AG04450 (cell line): ENCODE results near the gene RGL1. TPM values are rescaled to one million over a fixed set of nuclear protein-coding genes. Genes with fewer than 3 reads are reported as not detected.

Experiments
- CTCF ChIA-PET: fragments of 300-600, 350-600 bp; formaldehyde crosslinking; extraction: SDS; loops from one replicate; lab custom pipeline; 2022; ENCODE audit warnings: antibody characterized with exemption, inconsistent platforms; lab: Charles Lee
- POLR2A ChIA-PET: fragments of 350-600 bp; formaldehyde crosslinking; extraction: SDS; loops from one replicate; lab custom pipeline; 2021; ENCODE audit warnings: antibody characterized with exemption, inconsistent platforms; lab: Yijun Ruan, JAX
- DNase-seq: peaks from one replicate; pipeline ENCODE4 v3.0.0-alpha.2; 2011; ENCODE audit warnings: low read depth, low spot score
- H3K27ac ChIP-seq: one replicate; pipeline ENCODE4 v1.5.1; 2012; ENCODE audit warnings: low read depth, low read length, control low read depth
- H3K27me3 ChIP-seq: one replicate; pipeline ENCODE4 v1.6.0; 2012; ENCODE audit warnings: low read length; ENCODE audit not compliant: control insufficient read depth, insufficient read depth
- H3K4me3 ChIP-seq: 2 replicates; pipeline ENCODE4 v1.5.1; 2011; ENCODE audit warnings: mild to moderate bottlenecking, low read depth, low read length, control low read depth
- H3K9me3 ChIP-seq: 2 replicates; pipeline ENCODE4 v1.5.1; 2012; ENCODE audit warnings: low read length; ENCODE audit not compliant: control insufficient read depth, insufficient read depth
- CTCF ChIP-seq: IDR thresholded peaks from 2 replicates; pipeline ENCODE4 v1.5.1; 2011; ENCODE audit warnings: low read depth, low read length, control low read depth, inconsistent platforms
- polyA plus RNA-seq: library from polyadenylated mRNA; depleted of rRNA; stranded (reverse); fragments of >200 nt; gene quantifications from 2 replicates; pipeline ENCODE4 v1.2.3, GENCODE V29; 2011

RGL1 gene
- polyA plus RNA-seq, 1 experiment, result 11.1 TPM

GRCh38 chr1:183810756-183811544, 6.0 kb downstream of the RGL1 start:
- ChIA-PET CTCF (interaction anchor here (1.6 kb wide), 1 partner anchor 17 kb away, joined by 4 read pairs; no protein-coding TSS in a partner anchor), POLR2A (no interaction called here)
- TF ChIP-seq CTCF, result no peak
- Histone ChIP-seq H3K27me3 (no peaks in the 10 kb centered on the region), H3K9me3 (no peaks in the 10 kb centered on the region), H3K27ac (no peak overlapping the region), H3K4me3 (no peak overlapping the region)
- no peak for DNase-seq

- Histone ChIP-seq H3K27ac (no peak overlapping the region), H3K9me3 (no peaks in the 10 kb centered on the region), H3K4me3 (no peak overlapping the region), H3K27me3 (no peaks in the 10 kb centered on the region)
- DNase-seq, result no peak
- ChIA-PET CTCF (interaction anchor here (1.6 kb wide), 1 partner anchor 16 kb away, joined by 4 read pairs; no protein-coding TSS in a partner anchor), POLR2A (no interaction called here)
- TF ChIP-seq CTCF, result no peak
These were observed 7.2 kb downstream of the RGL1 start for GRCh38 chr1:183812128-183812527.

- H3K27me3 ChIP-seq, result no peaks in the 10 kb centered on the region
- ChIA-PET CTCF (interaction anchor here (0.6 kb wide), 1 partner anchor 128 kb away, joined by 3 read pairs; no protein-coding TSS in a partner anchor), POLR2A (interaction anchor here (0.6 kb wide), 1 partner anchor 212 kb away, joined by 3 read pairs; no protein-coding TSS in a partner anchor)
- H3K4me3 ChIP-seq, result no peak overlapping the region
- no peaks in the 10 kb centered on the region for H3K9me3 ChIP-seq
- H3K27ac ChIP-seq, result no peak overlapping the region
- TF ChIP-seq CTCF, result no peak
- no peak for DNase-seq
These were observed 8.0 kb downstream of the RGL1 start for GRCh38 chr1:183812686-183813569.

GRCh38 chr1:183814121-183814681, 9.3 kb downstream of the RGL1 start:
- CTCF ChIA-PET, result interaction anchor here (0.6 kb wide), 1 partner anchor 129 kb away, joined by 3 read pairs; no protein-coding TSS in a partner anchor
- DNase-seq, result no peak
- Histone ChIP-seq H3K9me3 (no peaks in the 10 kb centered on the region), H3K27me3 (no peaks in the 10 kb centered on the region), H3K27ac (no peak overlapping the region), H3K4me3 (no peak overlapping the region)
- POLR2A ChIA-PET, result no interaction called here
- no peak for TF ChIP-seq CTCF
